H1 (cell line): Measurements from ENCODE around the gene S100A16. TPM values are rescaled to one million over a fixed set of nuclear protein-coding genes. Genes with fewer than 3 reads are reported as not detected.

ENCODE experiments used
- CTCF ChIA-PET: fragments of 300-600 bp; sonication (Branson Sonifier 250); formaldehyde crosslinking; loops from one replicate; lab custom pipeline; 2021; ENCODE audit not compliant: partially characterized antibody; lab: Charles Lee
- POLR2A ChIA-PET: fragments of 300-600 bp; sonication (Branson Sonifier 250); formaldehyde crosslinking; loops from one replicate; lab custom pipeline; 2021; ENCODE audit warnings: inconsistent platforms; ENCODE audit not compliant: partially characterized antibody; lab: Charles Lee
- DNase-seq, 2 experiments: peaks; one replicate each; pipeline versions ENCODE4 v3.0.0 to v3.0.0-alpha.2; 2010 to 2022; ENCODE audit warnings: low spot score in 2 of 2, low read depth in 1 of 2, mixed read lengths in 1 of 2
- FAIRE-seq: peaks from 2 replicates; lab custom pipeline; 2011; peaks lifted over from hg19 to GRCh38; lab: Jason Lieb, UNC
- H2AFZ ChIP-seq: 2 replicates; pipeline ENCODE4 v1.8.1; 2012; ENCODE audit warnings: low read length, inconsistent platforms
- H2AK5ac ChIP-seq: 2 replicates; pipeline ENCODE4 v1.6.1; 2013; ENCODE audit warnings: low read depth, low read length
- H2BK120ac ChIP-seq: replicated peaks from 2 replicates; pipeline ENCODE3; 2013; ENCODE audit warnings: low read depth, low read length, inconsistent platforms
- H2BK12ac ChIP-seq: 2 replicates; pipeline ENCODE4 v1.6.1; 2013; ENCODE audit warnings: low read depth, low read length
- H2BK15ac ChIP-seq: 2 replicates; pipeline ENCODE4 v1.6.1; 2013; ENCODE audit warnings: low read length
- H2BK20ac ChIP-seq: 2 replicates; pipeline ENCODE4 v1.6.1; 2013; ENCODE audit warnings: low read length
- H2BK5ac ChIP-seq: 2 replicates; pipeline ENCODE4 v1.6.1; 2013; ENCODE audit warnings: low read depth, low read length
- H3K14ac ChIP-seq: 2 replicates; pipeline ENCODE4 v1.6.1; 2013; ENCODE audit warnings: inconsistent platforms; ENCODE audit not compliant: insufficient read length
- H3K18ac ChIP-seq: 2 replicates; pipeline ENCODE4 v1.6.1; 2013; ENCODE audit warnings: low read length; ENCODE audit errors: extremely low read depth
- H3K23ac ChIP-seq: 2 replicates; pipeline ENCODE4 v1.6.1; 2013; ENCODE audit warnings: inconsistent platforms; ENCODE audit not compliant: insufficient read length
- H3K23me2 ChIP-seq: 2 replicates; pipeline ENCODE4 v1.6.1; 2013; ENCODE audit warnings: low read depth, low read length
- H3K27ac ChIP-seq: 2 replicates; pipeline ENCODE4 v1.6.1; 2011; ENCODE audit warnings: low read depth, low read length, inconsistent platforms
- H3K27me3 ChIP-seq, 4 experiments: replicated peaks in 1 of 4; 1 replicate in 1 of 4; 2 replicates in 3 of 4; pipeline versions ENCODE4 v1.6.1 to v1.8.1; 2011 to 2013; ENCODE audit warnings: low read length in 3 of 4, mild to moderate bottlenecking in 3 of 4, inconsistent platforms in 2 of 4, mixed read lengths in 2 of 4, moderate library complexity in 1 of 4; ENCODE audit not compliant: control insufficient read depth in 3 of 4, insufficient read depth in 3 of 4; ENCODE audit errors: extremely low read depth in 1 of 4
- H3K36me3 ChIP-seq, 4 experiments: 2 replicates each; pipeline versions ENCODE4 v1.6.1 to v1.8.1; 2011 to 2013; ENCODE audit warnings: mild to moderate bottlenecking in 4 of 4, low read length in 3 of 4, moderate library complexity in 2 of 4, control low read depth in 1 of 4, inconsistent platforms in 1 of 4; ENCODE audit not compliant: insufficient read depth in 4 of 4, control insufficient read depth in 2 of 4
- H3K4ac ChIP-seq: replicated peaks from 2 replicates; pipeline ENCODE3; 2013; ENCODE audit warnings: low read length, low read depth, mixed read lengths, inconsistent platforms; ENCODE audit not compliant: insufficient read length
- H3K4me1 ChIP-seq, 4 experiments: replicated peaks in 1 of 4; 1 replicate in 1 of 4; 2 replicates in 3 of 4; pipeline versions ENCODE4 v1.6.1 to v1.8.1; 2011 to 2013; ENCODE audit warnings: low read length in 3 of 4, inconsistent platforms in 2 of 4, mixed read lengths in 1 of 4; ENCODE audit not compliant: insufficient read depth in 4 of 4, control insufficient read depth in 3 of 4
- H3K4me2 ChIP-seq, 2 experiments: 2 replicates each; pipeline versions ENCODE4 v1.6.1 to v1.8.1; 2011 to 2013; ENCODE audit warnings: low read depth in 2 of 2, low read length in 2 of 2, control low read depth in 1 of 2, inconsistent platforms in 1 of 2, mild to moderate bottlenecking in 1 of 2; ENCODE audit not compliant: insufficient read depth in 1 of 2
- H3K4me3 ChIP-seq, 4 experiments: fragments of 200-600, 300-600 bp in 1 of 4; sonication (generic), shearing (Covaris generic), sonication (Bioruptor Twin) in 1 of 4; 2 replicates each; pipeline versions ENCODE4 v1.5.1 to v1.8.1; 2011 to 2016; ENCODE audit warnings: low read length in 4 of 4, low read depth in 3 of 4, control low read depth in 2 of 4, inconsistent platforms in 2 of 4, mild to moderate bottlenecking in 2 of 4, mixed read lengths in 1 of 4, moderate library complexity in 1 of 4; ENCODE audit not compliant: insufficient read depth in 2 of 4; ENCODE audit errors: extremely low read depth in 1 of 4
- H3K56ac ChIP-seq: replicated peaks from 2 replicates; pipeline ENCODE3; 2013; ENCODE audit warnings: low read depth, mild to moderate bottlenecking, mixed read lengths, low read length, inconsistent platforms; ENCODE audit not compliant: insufficient read length
- H3K79me1 ChIP-seq: 2 replicates; pipeline ENCODE4 v1.6.1; 2013; ENCODE audit warnings: low read depth, low read length, control low read depth
- H3K79me2 ChIP-seq, 2 experiments: 2 replicates each; pipeline versions ENCODE4 v1.6.1 to v1.8.1; 2012 to 2013; ENCODE audit warnings: low read length in 2 of 2, mild to moderate bottlenecking in 2 of 2, inconsistent platforms in 1 of 2; ENCODE audit not compliant: insufficient read depth in 2 of 2, control insufficient read depth in 1 of 2
- H3K9ac ChIP-seq, 4 experiments: replicated peaks in 1 of 4; 1 replicate in 1 of 4; 2 replicates in 3 of 4; pipeline versions ENCODE4 v1.6.1 to v1.8.1; 2011 to 2013; ENCODE audit warnings: low read depth in 3 of 4, low read length in 3 of 4, control low read depth in 2 of 4, mild to moderate bottlenecking in 2 of 4, moderate library complexity in 2 of 4, inconsistent platforms in 1 of 4; ENCODE audit errors: extremely low read depth in 1 of 4
- H3K9me3 ChIP-seq, 2 experiments: 2 replicates each; pipeline versions ENCODE4 v1.6.1 to v1.8.1; 2012 to 2013; ENCODE audit warnings: mild to moderate bottlenecking in 2 of 2, moderate library complexity in 2 of 2, control low read depth in 1 of 2, inconsistent platforms in 1 of 2, low read depth in 1 of 2, low read length in 1 of 2, mixed read lengths in 1 of 2; ENCODE audit not compliant: insufficient read depth in 2 of 2
- H4K20me1 ChIP-seq, 2 experiments: replicated peaks in 1 of 2; 2 replicates each; pipeline versions ENCODE3 to v1.8.1; 2011 to 2013; ENCODE audit warnings: inconsistent platforms in 2 of 2, low read length in 2 of 2, mild to moderate bottlenecking in 1 of 2; ENCODE audit not compliant: insufficient read depth in 2 of 2, control insufficient read depth in 1 of 2
- H4K5ac ChIP-seq: 2 replicates; pipeline ENCODE4 v1.6.1; 2013; ENCODE audit warnings: low read length, low read depth, mixed read lengths, inconsistent platforms; ENCODE audit not compliant: insufficient read length
- H4K8ac ChIP-seq: 2 replicates; pipeline ENCODE4 v1.8.0; 2013; ENCODE audit warnings: mild to moderate bottlenecking, moderate library complexity, low read length, inconsistent platforms; ENCODE audit not compliant: insufficient read depth; ENCODE audit errors: extremely low read depth
- H4K91ac ChIP-seq: replicated peaks from 2 replicates; pipeline ENCODE3; 2013; ENCODE audit warnings: low read length, mixed read lengths, inconsistent platforms; ENCODE audit not compliant: insufficient read length
- BCL11A ChIP-seq, 2 experiments: IDR thresholded peaks; one replicate each; pipeline ENCODE4 v1.6.1; 2011; ENCODE audit warnings: low read depth in 2 of 2, low read length in 2 of 2, mild to moderate bottlenecking in 2 of 2
- RBBP5 ChIP-seq: IDR thresholded peaks from 2 replicates; pipeline ENCODE4 v1.7.1; 2012; ENCODE audit warnings: low read depth, mild to moderate bottlenecking, inconsistent platforms, low read length, moderate library complexity, borderline replicate concordance
- SIRT6 ChIP-seq: IDR thresholded peaks from one replicate; pipeline ENCODE4 v1.7.1; 2012; ENCODE audit warnings: low read length, inconsistent platforms
- SIX5 ChIP-seq: IDR thresholded peaks from 2 replicates; pipeline ENCODE4 v1.6.1; 2011; ENCODE audit warnings: mild to moderate bottlenecking, low read depth, low read length
- TCF12 ChIP-seq: IDR thresholded peaks from 2 replicates; pipeline ENCODE4 v1.6.1; 2011; ENCODE audit warnings: low read depth, mild to moderate bottlenecking, low read length
- WGBS, 2 experiments: shearing (Covaris generic) in 1 of 2; methylation state at CpG; one replicate each; pipeline versions ENCODE4 v1.1.6 to v1.1.7; 2013 to 2015; ENCODE audit warnings: low lambda C conversion rate in 2 of 2, mixed read lengths in 2 of 2, inconsistent platforms in 1 of 2, low coverage in 1 of 2, missing lambda C conversion rate in 1 of 2; ENCODE audit not compliant: insufficient replicate concordance in 2 of 2, insufficient coverage in 1 of 2, insufficient read length in 1 of 2; ENCODE audit errors: extremely low coverage in 1 of 2, missing lambda C conversion rate in 1 of 2; 5-methylcytosine and 5-hydroxymethylcytosine counted together
- polyA plus RNA-seq, 7 experiments: library from polyadenylated mRNA; depleted of rRNA in 3 of 7; stranded (reverse) in 5 of 7; unstranded in 2 of 7; fragments of >200 nt in 5 of 7; fragments of 200-250 nt in 2 of 7; gene quantifications; 1 replicate in 5 of 7; 2 replicates in 1 of 7; 4 replicates in 1 of 7; pipeline versions ENCODE4 v1.2.1 to v1.2.3, GENCODE V29; 2011 to 2013; ENCODE audit warnings: missing spikeins in 2 of 7, mixed read lengths in 2 of 7
- total RNA-seq: library from RNA; stranded (reverse); fragmentation: NEBNext Ultra II Directional; extraction: Animal tissue kit (Norgen Biotek cat#: 25700); gene quantifications from 2 replicates; pipeline ENCODE4 v1.2.1, GENCODE V29; 2021

The S100A16 gene
- total and polyA plus RNA-seq, 2 of the 8 experiments (the other 6 are each of a cell fraction or from before 2014, with no cell fraction given), result 14.9 to 61.4 TPM

- Histone ChIP-seq H3K18ac (no peak overlapping the region), H2BK5ac (no peak overlapping the region), H3K9me3 (no peaks in the 10 kb centered on the region), H2AFZ (no peak overlapping the region), H2BK20ac (no peak overlapping the region), H2BK15ac (no peak overlapping the region), H2AK5ac (no peak overlapping the region), H3K4me3 (no peak overlapping the region), H4K91ac (no peak overlapping the region), H3K79me1 (no peaks in the 10 kb centered on the region), H3K23me2 (no peaks in the 10 kb centered on the region), H3K27ac (no peak overlapping the region), H3K4ac (no peak overlapping the region), H3K9ac (no peak overlapping the region), H3K23ac (no peak overlapping the region), H3K36me3 (no peaks in the 10 kb centered on the region), H3K4me1 (peaks cover 0 to 1% (median 0%) of the 10 kb centered on the region in 4 experiments; a peak in 1 of 7 replicates), H4K20me1 (no peaks in the 10 kb centered on the region), H2BK12ac (no peak overlapping the region), H3K56ac (no peak overlapping the region), H3K4me2 (no peak overlapping the region), H2BK120ac (no peak overlapping the region), H3K79me2 (no peaks in the 10 kb centered on the region), H3K27me3 (no peaks in the 10 kb centered on the region)
- DNase-seq, result no peak
- FAIRE-seq, result no peak
- WGBS, 2 experiments, result 89% methylated on average over 3 of the region's 3 CpGs; no CpG with 5 or more reads in 1 of the 2 experiments
- CTCF ChIA-PET, result interaction anchor here (0.6 to 2.5 kb wide), 7 partner anchors 15 to 299 kb away, joined by 3 to 9 read pairs (median 5); partner anchors contain the start of genes NPR1, S100A1 and S100A13
- TF ChIP-seq SIX5 (no peak), BCL11A (IDR thresholded peaks at IDR 0.05; ENCODE audit: low read depth in 2 of 2, low read length in 2 of 2) (no peak), TCF12 (no peak), RBBP5 (no peak), SIRT6 (no peak)
- TF ChIP-seq, all 59 proteins: peak for 0
- POLR2A ChIA-PET, result interaction anchor here (0.8 to 2.2 kb wide), 5 partner anchors 10 to 80 kb away, joined by 3 to 20 read pairs (median 3); partner anchors contain the start of gene CHTOP
- no peak overlapping the region for H3K14ac ChIP-seq
- H4K8ac ChIP-seq, result no peak overlapping the region
- H4K5ac ChIP-seq, result no peak overlapping the region
Measured at GRCh38 chr1:153652805-153653500, 40.0 kb upstream of the S100A16 start.
